ENCODE measurements around the gene GIPC2.

DNA sequence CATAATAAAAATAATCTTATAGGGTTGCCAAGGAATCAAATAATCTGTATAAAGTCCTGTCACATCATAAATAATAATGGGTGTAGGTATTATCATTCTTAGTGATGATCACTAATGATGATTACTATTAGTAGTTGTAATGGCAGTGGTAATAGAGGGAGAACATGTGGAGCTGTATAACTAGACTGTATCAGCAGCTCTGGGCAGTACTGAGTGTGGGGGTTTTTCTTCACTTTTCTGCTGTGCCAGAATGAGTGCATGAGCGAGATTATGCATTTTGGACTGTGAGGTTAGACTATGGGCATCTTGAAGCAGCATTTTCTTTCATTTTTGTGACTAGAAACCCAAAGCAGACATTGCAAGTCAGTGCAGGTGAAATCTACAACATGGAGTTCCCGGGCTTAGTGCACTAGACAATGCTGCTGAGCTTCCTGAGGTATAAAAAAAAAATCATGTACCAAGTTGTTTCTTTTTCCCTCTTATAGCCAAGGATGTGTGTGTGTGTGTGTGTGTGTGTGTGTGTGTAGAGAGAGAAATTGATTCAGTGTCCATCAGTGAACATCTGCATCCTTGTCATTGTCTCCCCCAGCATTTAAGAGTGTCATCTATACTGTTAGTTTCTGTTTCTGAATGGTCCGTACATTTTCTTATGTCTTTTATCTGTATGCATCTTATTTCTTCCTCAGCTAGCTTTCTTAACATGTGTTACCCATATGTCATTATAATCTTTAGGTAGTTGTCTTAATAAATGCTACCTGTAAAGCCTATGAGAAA lies 86.6 kb downstream of the GIPC2 start:
- TF ChIP-seq, protein P1, sequence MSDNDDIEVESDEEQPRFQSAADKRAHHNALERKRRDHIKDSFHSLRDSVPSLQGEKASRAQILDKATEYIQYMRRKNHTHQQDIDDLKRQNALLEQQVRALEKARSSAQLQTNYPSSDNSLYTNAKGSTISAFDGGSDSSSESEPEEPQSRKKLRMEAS (IDR thresholded peaks at IDR 0.05; ENCODE audit: low read depth, low read length), result no peak
- no peak for TF ChIP-seq NFYB (IDR thresholded peaks at IDR 0.05; ENCODE audit: insufficient read depth, low read depth, low read length)

Data from GM12878 (cell line).